HepG2 (cell line): Measurements from ENCODE around the gene PDE4D. TPM values are rescaled to one million over a fixed set of nuclear protein-coding genes. Genes with fewer than 3 reads are reported as not detected.

ENCODE experiments used
- ATAC-seq: fragments of 200-7000 bp; cut with Tn5 transposase; 3 replicates; pipeline ENCODE4 v1.9.1; 2020; ENCODE audit warnings: mild to moderate bottlenecking, moderate library complexity
- BruUV-seq: library from RNA; stranded (reverse); fragments of 400-500 nt; replicated peaks from 2 replicates; lab custom pipeline; 2021; lab: Mats Ljungman, UMichigan
- CTCF ChIA-PET: fragments of 300-600 bp; formaldehyde crosslinking; extraction: SDS; loops from one replicate; lab custom pipeline; 2021; ENCODE audit warnings: low total read pairs, inconsistent platforms, low intra/inter-chr PET ratio; lab: Yijun Ruan, JAX
- POLR2A ChIA-PET: fragments of 350-600 bp; sonication (Branson Sonifier 250); formaldehyde crosslinking; loops from one replicate; lab custom pipeline; 2020; ENCODE audit warnings: antibody characterized with exemption, inconsistent platforms; lab: Yijun Ruan, JAX
- DNase-seq: peaks from one replicate; pipeline ENCODE4 v3.0.0-alpha.2; 2015; ENCODE audit warnings: low spot score
- FAIRE-seq: peaks from 3 replicates; lab custom pipeline; 2011; peaks lifted over from hg19 to GRCh38; lab: Jason Lieb, UNC
- H2AFZ ChIP-seq: one replicate; pipeline ENCODE4 v1.6.1; 2011; ENCODE audit warnings: low read length, inconsistent platforms
- H3K27ac ChIP-seq: fragments of 300-600 bp; 3 replicates; pipeline ENCODE4 v1.8.0; 2011; ENCODE audit warnings: mixed run types, mild to moderate bottlenecking, mixed read lengths, low read length, inconsistent platforms; ENCODE audit not compliant: insufficient read depth; ENCODE audit errors: extremely low read length
- H3K27me3 ChIP-seq, 2 experiments: fragments of 200-600 bp in 1 of 2; 2 replicates in 1 of 2; 3 replicates in 1 of 2; pipeline versions ENCODE4 v1.6.0 to v1.8.0; 2011; ENCODE audit warnings: low read length in 2 of 2, mild to moderate bottlenecking in 2 of 2, moderate library complexity in 2 of 2, inconsistent platforms in 1 of 2; ENCODE audit not compliant: insufficient read depth in 2 of 2, control insufficient read depth in 1 of 2
- H3K36me3 ChIP-seq, 2 experiments: fragments of 200-600 bp in 1 of 2; replicated peaks in 1 of 2; 2 replicates in 1 of 2; 3 replicates in 1 of 2; pipeline versions ENCODE4 v1.5.1 to v1.8.0; 2011; ENCODE audit warnings: low read length in 2 of 2, inconsistent platforms in 1 of 2; ENCODE audit not compliant: insufficient read depth in 2 of 2, control insufficient read depth in 1 of 2
- H3K4me1 ChIP-seq: 2 replicates; pipeline ENCODE4 v1.5.1; 2012; ENCODE audit warnings: low read length, inconsistent platforms; ENCODE audit not compliant: insufficient read depth
- H3K4me2 ChIP-seq: 2 replicates; pipeline ENCODE4 v1.6.0; 2011; ENCODE audit warnings: low read depth, low read length, inconsistent platforms
- H3K4me3 ChIP-seq, 3 experiments: fragments of 200-600 bp in 1 of 3; sonication (generic), shearing (Covaris generic) in 1 of 3; replicated peaks in 1 of 3; 2 replicates each; pipeline ENCODE4 v1.5.1; 2011 to 2016; ENCODE audit warnings: low read length in 3 of 3, inconsistent platforms in 2 of 3, low read depth in 2 of 3, mild to moderate bottlenecking in 2 of 3, control low read depth in 1 of 3, mixed read lengths in 1 of 3; ENCODE audit not compliant: insufficient read depth in 1 of 3
- H3K79me2 ChIP-seq: one replicate; pipeline ENCODE4 v1.6.1; 2011; ENCODE audit warnings: low read length, inconsistent platforms; ENCODE audit not compliant: insufficient read depth
- H3K9ac ChIP-seq: 2 replicates; pipeline ENCODE4 v1.6.0; 2011; ENCODE audit warnings: mild to moderate bottlenecking, low read depth, low read length, inconsistent platforms; ENCODE audit not compliant: insufficient read depth
- H3K9me3 ChIP-seq: 2 replicates; pipeline ENCODE4 v1.5.1; 2012; ENCODE audit warnings: mild to moderate bottlenecking, low read length
- H4K20me1 ChIP-seq: 2 replicates; pipeline ENCODE4 v1.6.0; 2011; ENCODE audit warnings: inconsistent platforms, mild to moderate bottlenecking, low read length, moderate library complexity; ENCODE audit not compliant: insufficient read depth
- AKNA ChIP-seq: sonication (generic); formaldehyde crosslinking; IDR thresholded peaks from 2 replicates; pipeline ENCODE4 v1.4.0; 2020; ENCODE audit warnings: missing genetic modification reagents, borderline replicate concordance
- CBX2 ChIP-seq, 2 experiments: fragments of 200-600 bp in 1 of 2; sonication (generic); formaldehyde crosslinking in 1 of 2; IDR thresholded peaks; 2 replicates each; pipeline versions ENCODE4 v1.7.0 to v1.8.1; 2018 to 2022; ENCODE audit warnings: low read depth in 2 of 2, low read length in 1 of 2, mild to moderate bottlenecking in 1 of 2, missing genetic modification reagents in 1 of 2
- ESRRA ChIP-seq: sonication (generic); formaldehyde crosslinking; IDR thresholded peaks from 2 replicates; pipeline ENCODE4 v1.5.1; 2020; ENCODE audit warnings: mild to moderate bottlenecking, low read depth, missing genetic modification reagents
- HDAC6 ChIP-seq: fragments of 200-600 bp; sonication (generic); IDR thresholded peaks from 2 replicates; pipeline ENCODE4 v1.7.0; 2017; ENCODE audit warnings: mild to moderate bottlenecking, antibody characterized with exemption, low read length, low read depth
- HMG20B ChIP-seq: conservative IDR thresholded peaks from 2 replicates; pipeline ENCODE4 v1.6.1; 2016; ENCODE audit warnings: missing genetic modification reagents, missing compliant biosample characterization
- HOXD1 ChIP-seq: sonication (generic); formaldehyde crosslinking; IDR thresholded peaks from 2 replicates; pipeline ENCODE4 v1.5.0; 2020; ENCODE audit warnings: missing genetic modification reagents
- KLF6 ChIP-seq: IDR thresholded peaks from 2 replicates; pipeline ENCODE4 v1.8.0; 2016; ENCODE audit warnings: missing biosample characterization, missing genetic modification reagents
- MAFK ChIP-seq, 2 experiments: IDR thresholded peaks in 1 of 2; conservative IDR thresholded peaks in 1 of 2; 2 replicates each; pipeline ENCODE4 v1.6.1; 2011; ENCODE audit warnings: improper control_type of control experiment in 2 of 2, low read length in 2 of 2
- MTA3 ChIP-seq: sonication (generic); formaldehyde crosslinking; IDR thresholded peaks from 2 replicates; pipeline ENCODE4 v1.4.0; 2020; ENCODE audit warnings: missing genetic modification reagents
- NFE2L2 ChIP-seq: fragments of 150-350 bp; IDR thresholded peaks from 2 replicates; pipeline ENCODE4 v1.6.1; 2014; ENCODE audit warnings: low read length
- POGK ChIP-seq: sonication (generic); formaldehyde crosslinking; conservative IDR thresholded peaks from 2 replicates; pipeline ENCODE4 v1.8.0; 2022; ENCODE audit warnings: mild to moderate bottlenecking, moderate library complexity, missing genetic modification reagents
- RFX3 ChIP-seq: IDR thresholded peaks from 2 replicates; pipeline ENCODE4 v1.6.1; 2016; ENCODE audit warnings: missing biosample characterization, missing genetic modification reagents
- TARDBP ChIP-seq: sonication (generic); formaldehyde crosslinking; IDR thresholded peaks from 2 replicates; pipeline ENCODE4 v1.8.0; 2022; ENCODE audit warnings: mild to moderate bottlenecking, missing genetic modification reagents
- ZFP62 ChIP-seq: sonication (generic); formaldehyde crosslinking; IDR thresholded peaks from 2 replicates; pipeline ENCODE4 v1.4.0; 2020; ENCODE audit warnings: missing genetic modification reagents
- ZNF564 ChIP-seq: sonication (generic); formaldehyde crosslinking; IDR thresholded peaks from 2 replicates; pipeline ENCODE4 v1.8.1; 2023; ENCODE audit warnings: mild to moderate bottlenecking, missing genetic modification reagents
- ZNF784 ChIP-seq: sonication (generic); formaldehyde crosslinking; IDR thresholded peaks from 2 replicates; pipeline ENCODE4 v1.5.1; 2020; ENCODE audit warnings: missing genetic modification reagents, mild to moderate bottlenecking, borderline replicate concordance
- ZNF883 ChIP-seq: sonication (generic); formaldehyde crosslinking; IDR thresholded peaks from 2 replicates; pipeline ENCODE4 v1.5.1; 2020; ENCODE audit warnings: mild to moderate bottlenecking, missing genetic modification reagents; ENCODE audit errors: not compliant biosample characterization
- WGBS: methylation state at CpG from one replicate; pipeline ENCODE4 v1.1.6; 2017; ENCODE audit warnings: low lambda C conversion rate; 5-methylcytosine and 5-hydroxymethylcytosine counted together
- in situ Hi-C: cut with HindIII; loops from 2 replicates; pipeline ENCODE4 v1.10.0; 2017; ENCODE audit warnings: low pct_unique_long_range_greater_than_20kb; ENCODE audit not compliant: extremely low pct_ligation_motif_present
- intact Hi-C: fragments of 100-400 bp; cut with micrococcal nuclease; formaldehyde crosslinking; loops from one replicate; pipeline ENCODE4 v1.10.0; 2022; ENCODE audit not compliant: unreplicated experiment
- polyA plus RNA-seq, 8 experiments: library from polyadenylated mRNA; depleted of rRNA in 3 of 8; stranded (reverse) in 7 of 8; unstranded in 1 of 8; fragments of >200 nt; fragmentation: Illumina TruSeq in 4 of 8; extraction: Trizol in 4 of 8; gene quantifications; 2 replicates each; pipeline versions ENCODE4 v1.2.1 to v1.2.3, GENCODE V29; 2011 to 2016; ENCODE audit warnings: low read depth in 4 of 8, missing spikeins in 1 of 8, mixed read lengths in 1 of 8; ENCODE audit not compliant: insufficient read depth in 1 of 8
- total RNA-seq, 5 experiments: library from RNA; depleted of rRNA; stranded (reverse); fragments of >200 nt; fragmentation: Illumina TruSeq; extraction: Trizol; gene quantifications; 2 replicates each; pipeline ENCODE4 v1.2.3, GENCODE V29; 2016; ENCODE audit warnings: low read depth in 1 of 5

Gene PDE4D
- total and polyA plus RNA-seq, 2 of the 13 experiments (the other 11 are each of a cell fraction or from before 2014, with no cell fraction given): 7.0 to 12.2 TPM

GRCh38 chr5:59713498-59713844, 180.1 kb downstream of the PDE4D start (continued):
- TF ChIP-seq ZNF883 (CRISPR knock-in tag) (no peak), KLF6 (no peak), ZFP62 (CRISPR knock-in tag) (no peak), HDAC6 (no peak), HOXD1 (CRISPR knock-in tag) (no peak), POGK (no peak), ESRRA (CRISPR knock-in tag) (no peak), ZNF564 (CRISPR knock-in tag) (no peak), HMG20B (no peak), MTA3 (CRISPR knock-in tag) (no peak)
- TF ChIP-seq, all 625 proteins: peak for 0

- no TSS peak for BruUV-seq
- intact Hi-C loops: no loop called here
- no peaks in the 10 kb centered on the region for H3K27me3 ChIP-seq
- FAIRE-seq: no peak
- no peaks in the 10 kb centered on the region for H3K4me1 ChIP-seq
- H3K4me2 ChIP-seq: no peak overlapping the region
- no peak overlapping the region for H3K4me3 ChIP-seq
- peaks cover 7% of the 10 kb centered on the region; the same call in 1 of the 2 replicates for H3K9me3 ChIP-seq
- no peak overlapping the region for H3K27ac ChIP-seq
- in situ Hi-C loops: no loop called here
- ATAC-seq: no peak
- H3K9ac ChIP-seq: no peak overlapping the region
- H3K79me2 ChIP-seq: no peaks in the 10 kb centered on the region
- H3K36me3 ChIP-seq: no peaks in the 10 kb centered on the region
- POLR2A ChIA-PET: no interaction called here
- DNase-seq: no peak
- CTCF ChIA-PET: no interaction called here
- no peaks in the 10 kb centered on the region for H4K20me1 ChIP-seq
- WGBS: 93% methylated on average over 1 of the region's 6 CpGs
- no peak overlapping the region for H2AFZ ChIP-seq
- TF ChIP-seq AKNA (CRISPR knock-in tag) (no peak), TARDBP (no peak), NFE2L2 (peak; percentile 71), CBX2 (IDR thresholded peaks at IDR 0.05; ENCODE audit: low read depth, low read length) (no peak), CBX2 (CRISPR knock-in tag; IDR thresholded peaks at IDR 0.05; ENCODE audit: low read depth) (no peak), ZNF784 (CRISPR knock-in tag) (no peak), RFX3 (CRISPR knock-in tag) (no peak), MAFK (conservative IDR thresholded peaks at IDR 0.05 in 1 of 2, IDR thresholded peaks at IDR 0.05 in 1 of 2; ENCODE audit: low read length in 2 of 2) (peak in 1 of 2 experiments; percentile 36; a peak in 1 of 4 replicates)
Observed at GRCh38 chr5:59712836-59713497, 180.6 kb downstream of the PDE4D start.
